T-helper 2 cell (primary cell): Measurements from ENCODE around the gene DIDO1.

Experiments used
- DNase-seq, 5 experiments: peaks; one replicate each; pipeline versions ENCODE4 v3.0.0 to v3.0.0-alpha.2; 2012 to 2022
- total RNA-seq, 2 donors: gene quantifications; one replicate each; lab custom pipeline; 2026; lab: John Stamatoyannopoulos, UW

Gene DIDO1
- 144 to 188 reads per million in 2 donors for total RNA-seq

- peak; percentile 75 to 91 (median 84) for DNase-seq
Observed at GRCh38 chr20:62926229-62927127, at the start of gene DIDO1. Gene DIDO1, minus strand, starts transcription at chr20:62926505.

- DNase-seq = no peak
Observed at GRCh38 chr20:62975251-62975760, 49.0 kb upstream of the DIDO1 start.

GRCh38 chr20:62972845-62973745 is 46.8 kb upstream of the DIDO1 start:
- DNase-seq = no peak

- DNase-seq = peak; percentile 62 to 84 (median 77)
Observed at GRCh38 chr20:62971950-62972844, 45.9 kb upstream of the DIDO1 start.

GRCh38 chr20:62971211-62971949 is 45.1 kb upstream of the DIDO1 start:
- no peak for DNase-seq

- no peak for DNase-seq
Observed at GRCh38 chr20:62970307-62971210, 44.3 kb upstream of the DIDO1 start.

GRCh38 chr20:62969939-62970306 is 43.6 kb upstream of the DIDO1 start:
- no peak for DNase-seq

GRCh38 chr20:62969179-62969760 is 43.0 kb upstream of the DIDO1 start:
- DNase-seq = no peak

- DNase-seq = no peak
Observed at GRCh38 chr20:62968378-62969178, 42.3 kb upstream of the DIDO1 start.

GRCh38 chr20:62967628-62968351 is 41.5 kb upstream of the DIDO1 start:
- no peak for DNase-seq

- DNase-seq = no peak
Observed at GRCh38 chr20:62967149-62967501, 40.8 kb upstream of the DIDO1 start.

GRCh38 chr20:62966212-62967148 is 40.2 kb upstream of the DIDO1 start:
- no peak for DNase-seq

GRCh38 chr20:62965363-62965771 is 39.1 kb upstream of the DIDO1 start:
- no peak for DNase-seq

GRCh38 chr20:62964700-62965099 is 38.4 kb upstream of the DIDO1 start:
- no peak for DNase-seq

- no peak for DNase-seq
Observed at GRCh38 chr20:62963614-62964397, 37.5 kb upstream of the DIDO1 start.

- DNase-seq = no peak
Observed at GRCh38 chr20:62962891-62963613, 36.7 kb upstream of the DIDO1 start.
